GM06990 (cell line): ENCODE measurements around the gene EIF4EBP2.

Experiments
- DNase-seq: peaks from one replicate; pipeline ENCODE4 v3.0.0-alpha.2; 2011; ENCODE audit not compliant: insufficient read length; ENCODE audit errors: extremely low read depth
- H3K27me3 ChIP-seq: replicated peaks from 2 replicates; pipeline ENCODE4 v1.6.0; 2011; ENCODE audit warnings: low read length; ENCODE audit not compliant: control insufficient read depth, insufficient read depth
- H3K36me3 ChIP-seq: 2 replicates; pipeline ENCODE4 v1.5.1; 2011; ENCODE audit warnings: low read length; ENCODE audit not compliant: control insufficient read depth, insufficient read depth
- H3K4me3 ChIP-seq: replicated peaks from 2 replicates; pipeline ENCODE4 v1.5.1; 2011; ENCODE audit warnings: low read depth, mild to moderate bottlenecking, control low read depth, low read length
- TF ChIP-seq, protein P1 (sequence below): IDR thresholded peaks from 2 replicates; pipeline ENCODE4 v1.5.1; 2011; ENCODE audit warnings: low read length, control low read depth, mild to moderate bottlenecking, inconsistent platforms; ENCODE audit not compliant: insufficient read depth, poor library complexity, severe bottlenecking

The EIF4EBP2 gene

DNA sequence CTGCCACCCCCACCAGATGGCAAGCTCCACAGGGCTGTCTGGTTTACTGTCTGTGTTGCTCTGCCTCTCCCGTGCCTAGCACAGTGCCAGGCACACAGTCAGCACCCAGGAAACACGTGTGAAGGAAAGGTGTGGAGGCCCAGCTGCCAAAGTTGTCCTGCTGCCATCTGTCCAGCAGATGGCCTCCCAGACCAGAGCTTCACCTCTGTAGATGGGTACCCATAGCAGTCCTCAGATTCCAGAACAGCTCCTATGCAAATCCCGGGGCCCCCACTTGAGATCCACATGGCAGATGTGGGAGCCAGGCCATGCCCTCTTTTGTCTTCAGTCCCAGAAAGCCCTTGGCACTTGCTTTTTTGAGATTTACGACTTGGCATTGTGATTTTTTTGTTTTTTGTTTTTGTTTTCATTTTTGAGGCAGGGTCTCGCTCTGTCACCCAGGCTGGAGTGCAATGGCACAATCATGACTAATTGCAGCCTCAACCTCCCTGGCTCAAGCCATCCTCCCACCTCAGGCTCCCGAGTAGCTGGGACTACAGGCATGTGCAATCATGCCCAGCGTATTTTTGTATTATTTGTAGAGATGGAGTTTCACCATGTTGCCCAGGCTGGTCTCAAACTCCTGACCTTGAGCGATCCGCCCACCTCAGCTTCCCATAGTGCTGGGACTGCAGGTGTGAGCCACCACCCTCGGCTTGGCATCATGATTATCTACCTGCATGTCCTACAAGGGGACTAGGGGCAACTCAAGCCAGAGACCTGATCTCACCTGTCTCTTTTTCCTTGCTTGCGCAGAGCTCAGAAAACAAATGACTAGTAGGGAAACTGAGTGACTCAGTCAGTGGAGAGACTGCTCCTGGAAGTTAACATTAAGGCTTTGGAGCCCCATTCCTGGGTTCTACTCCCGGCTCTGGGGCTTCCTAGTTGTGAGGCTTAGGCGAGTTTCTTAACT is 57.7 kb downstream of the EIF4EBP2 start:
- no peaks in the 10 kb centered on the region; the same call in 1 of the 2 replicates for H3K27me3 ChIP-seq
- TF ChIP-seq, protein P1, sequence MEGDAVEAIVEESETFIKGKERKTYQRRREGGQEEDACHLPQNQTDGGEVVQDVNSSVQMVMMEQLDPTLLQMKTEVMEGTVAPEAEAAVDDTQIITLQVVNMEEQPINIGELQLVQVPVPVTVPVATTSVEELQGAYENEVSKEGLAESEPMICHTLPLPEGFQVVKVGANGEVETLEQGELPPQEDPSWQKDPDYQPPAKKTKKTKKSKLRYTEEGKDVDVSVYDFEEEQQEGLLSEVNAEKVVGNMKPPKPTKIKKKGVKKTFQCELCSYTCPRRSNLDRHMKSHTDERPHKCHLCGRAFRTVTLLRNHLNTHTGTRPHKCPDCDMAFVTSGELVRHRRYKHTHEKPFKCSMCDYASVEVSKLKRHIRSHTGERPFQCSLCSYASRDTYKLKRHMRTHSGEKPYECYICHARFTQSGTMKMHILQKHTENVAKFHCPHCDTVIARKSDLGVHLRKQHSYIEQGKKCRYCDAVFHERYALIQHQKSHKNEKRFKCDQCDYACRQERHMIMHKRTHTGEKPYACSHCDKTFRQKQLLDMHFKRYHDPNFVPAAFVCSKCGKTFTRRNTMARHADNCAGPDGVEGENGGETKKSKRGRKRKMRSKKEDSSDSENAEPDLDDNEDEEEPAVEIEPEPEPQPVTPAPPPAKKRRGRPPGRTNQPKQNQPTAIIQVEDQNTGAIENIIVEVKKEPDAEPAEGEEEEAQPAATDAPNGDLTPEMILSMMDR, result peak; percentile 85
- no peak for DNase-seq
- H3K36me3 ChIP-seq, result no peaks in the 10 kb centered on the region
- H3K4me3 ChIP-seq, result no peak overlapping the region

DNA sequence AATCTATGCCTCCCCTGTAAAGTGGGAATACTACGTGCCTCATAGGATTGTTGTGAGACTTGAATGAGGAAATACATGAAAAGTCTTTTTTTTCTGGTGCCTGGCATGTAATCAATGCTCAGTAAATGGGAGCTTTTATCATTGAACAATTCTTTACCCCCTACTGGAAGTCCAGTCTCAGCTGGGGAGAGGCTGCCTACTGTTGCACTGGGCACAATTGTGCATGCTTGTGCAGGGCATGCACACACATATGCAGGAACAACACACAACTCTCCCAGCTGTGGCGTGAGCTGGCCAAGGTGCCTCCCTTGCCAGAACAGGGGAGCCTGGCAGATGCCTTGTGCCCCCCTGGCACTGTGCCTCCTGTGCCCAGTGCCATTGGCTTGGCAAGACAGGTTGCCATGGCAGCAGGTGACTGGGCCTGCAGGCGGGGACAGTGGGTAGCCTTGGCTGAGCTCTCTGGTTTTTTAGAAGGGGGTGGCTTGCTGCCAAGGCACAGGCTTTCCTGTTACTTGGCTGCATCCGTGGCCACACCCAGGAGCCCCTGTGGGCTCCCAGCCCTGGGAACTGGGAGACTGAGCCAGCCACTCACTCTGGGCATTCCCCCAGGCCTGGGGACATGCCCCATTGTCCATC is 58.5 kb downstream of the EIF4EBP2 start:
- TF ChIP-seq, protein P1, result no peak
- Histone ChIP-seq H3K4me3 (no peak overlapping the region), H3K36me3 (no peaks in the 10 kb centered on the region), H3K27me3 (no peaks in the 10 kb centered on the region; the same call in 1 of the 2 replicates)
- DNase-seq, result no peak

DNA sequence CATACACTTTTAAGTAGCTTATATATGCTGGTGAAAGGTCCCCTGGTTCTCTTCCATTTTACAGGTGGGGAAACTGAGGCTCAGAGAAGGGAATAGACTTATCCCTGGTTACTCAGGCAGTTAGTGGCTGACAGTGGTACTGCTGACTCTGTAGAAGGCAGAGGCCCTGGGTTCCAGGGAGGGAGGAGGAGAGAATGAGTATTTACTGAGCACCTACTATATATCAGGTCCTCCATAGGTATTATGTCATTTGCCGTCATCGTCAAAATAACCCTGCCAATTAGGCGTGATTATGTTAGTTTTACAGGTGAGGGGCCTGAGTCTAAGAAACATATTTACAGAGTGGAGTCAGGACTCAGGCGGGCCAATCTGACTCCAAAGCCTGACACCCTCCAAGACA is 61.3 kb downstream of the EIF4EBP2 start:
- TF ChIP-seq, protein P1, result no peak
- Histone ChIP-seq H3K27me3 (no peaks in the 10 kb centered on the region; the same call in 1 of the 2 replicates), H3K36me3 (no peaks in the 10 kb centered on the region), H3K4me3 (no peak overlapping the region)
- DNase-seq, result no peak

DNA sequence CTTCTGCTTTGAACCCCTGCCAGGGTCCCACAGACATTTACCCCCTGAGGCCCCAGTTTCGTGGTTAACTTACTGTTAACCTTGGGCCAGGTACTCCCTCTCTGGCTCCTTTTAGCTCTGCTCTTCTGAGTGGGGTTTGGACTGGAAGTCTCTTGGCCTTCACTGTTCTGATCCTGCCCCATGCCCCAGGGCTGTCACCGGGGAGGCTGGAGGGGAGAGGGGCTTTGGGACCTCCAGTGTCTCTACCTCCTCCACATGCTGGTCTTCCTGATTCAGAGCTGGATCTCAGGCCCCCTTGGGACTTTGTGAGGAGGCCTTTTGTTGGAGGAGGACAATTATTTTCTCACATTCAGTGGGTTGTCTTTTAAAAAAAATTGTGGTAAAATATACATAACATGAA is 61.9 kb downstream of the EIF4EBP2 start:
- Histone ChIP-seq H3K36me3 (no peaks in the 10 kb centered on the region), H3K4me3 (no peak overlapping the region), H3K27me3 (no peaks in the 10 kb centered on the region; the same call in 1 of the 2 replicates)
- DNase-seq, result no peak
- TF ChIP-seq, protein P1, result no peak

DNA sequence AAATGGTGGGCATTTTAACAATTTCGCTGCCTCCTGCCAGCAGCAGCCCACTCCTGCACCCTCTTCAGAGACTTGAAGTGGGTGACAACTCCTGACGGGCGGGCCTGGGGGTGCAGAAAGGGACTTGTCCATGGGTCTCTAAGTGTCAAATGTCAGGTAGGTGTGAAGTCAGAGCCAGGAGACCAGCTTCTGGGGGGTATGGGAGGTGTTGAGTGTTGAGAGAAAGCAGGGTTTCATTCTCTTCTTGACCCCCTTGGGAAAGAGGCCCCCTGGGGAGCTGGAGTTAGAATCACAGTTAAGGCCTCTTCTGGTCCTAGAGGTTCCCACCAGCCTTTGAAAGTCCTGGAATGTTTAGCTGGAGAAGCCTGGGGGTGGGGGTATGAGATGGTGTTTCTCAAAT is 63.0 kb downstream of the EIF4EBP2 start:
- Histone ChIP-seq H3K36me3 (no peaks in the 10 kb centered on the region), H3K4me3 (no peak overlapping the region), H3K27me3 (no peaks in the 10 kb centered on the region; the same call in 1 of the 2 replicates)
- no peak for DNase-seq
- TF ChIP-seq, protein P1, result no peak
